Measurements from ENCODE around the gene CLCF1.

GRCh38 chr11:67392183-67392715 lies 18.9 kb upstream of the CLCF1 start:
- TF ChIP-seq CTCF (IDR thresholded peaks at IDR 0.05) (no peak), POLR2A (IDR thresholded peaks at IDR 0.05) (no peak), POLR2AphosphoS5 (IDR thresholded peaks at IDR 0.05) (no peak), EP300 (IDR thresholded peaks at IDR 0.05; ENCODE audit: low read depth) (no peak)

Data from transverse colon (tissue), 4 donors.